GM18870 (cell line): ENCODE measurements around the gene ZNF652.
"Not testable (repeated sequence)": the region's sequence is repeated elsewhere in the genome, so short reads cannot be mapped to it uniquely, and the experiment has no call there.

Experiments
- ATAC-seq: cut with Tn5 transposase; IDR thresholded peaks from one replicate; pipeline ENCODE4 v1.9.1; 2021; ENCODE audit warnings: moderate library complexity; ENCODE audit not compliant: unreplicated experiment

ZNF652 gene

GRCh38 chr17:49361902-49362722, at the start of gene ZNF652:
Gene ZNF652, minus strand, starts transcription at chr17:49362250. Its CDS starts 44,525 bp downstream, at chr17:49317725.
- peak; percentile 48 for ATAC-seq

GRCh38 chr17:49409066-49409465, 47.0 kb upstream of the ZNF652 start:
- ATAC-seq: no peak

- ATAC-seq: no peak
Measured at GRCh38 chr17:49407981-49408501, 46.0 kb upstream of the ZNF652 start.

GRCh38 chr17:49407086-49407485, 45.0 kb upstream of the ZNF652 start:
- no peak for ATAC-seq

GRCh38 chr17:49406421-49407061, 44.5 kb upstream of the ZNF652 start:
- no peak for ATAC-seq

- ATAC-seq: no peak
Measured at GRCh38 chr17:49404906-49405305, 42.9 kb upstream of the ZNF652 start.

GRCh38 chr17:49404361-49404760, 42.3 kb upstream of the ZNF652 start:
- ATAC-seq: no peak

GRCh38 chr17:49403514-49404289, 41.7 kb upstream of the ZNF652 start:
- no peak for ATAC-seq

GRCh38 chr17:49402706-49403105, 40.7 kb upstream of the ZNF652 start:
- ATAC-seq: no peak

- no peak for ATAC-seq
Measured at GRCh38 chr17:49401971-49402611, 40.0 kb upstream of the ZNF652 start.

GRCh38 chr17:49399995-49400394, 37.9 kb upstream of the ZNF652 start:
- no peak for ATAC-seq

GRCh38 chr17:49397586-49397985, 35.5 kb upstream of the ZNF652 start:
- ATAC-seq: no peak

- no peak for ATAC-seq
Measured at GRCh38 chr17:49393491-49394255, 31.6 kb upstream of the ZNF652 start.

- no peak for ATAC-seq
Measured at GRCh38 chr17:49390548-49391324, 28.7 kb upstream of the ZNF652 start.

GRCh38 chr17:49389514-49390347, 27.7 kb upstream of the ZNF652 start:
- not testable (repeated sequence) for ATAC-seq

GRCh38 chr17:49388692-49389513, 26.9 kb upstream of the ZNF652 start:
- ATAC-seq: no peak

- no peak for ATAC-seq
Measured at GRCh38 chr17:49388290-49388640, 26.2 kb upstream of the ZNF652 start.
